Left lobe of liver (tissue), 2 donors: Measurements from ENCODE around the gene DNAJB1. TPM values are rescaled to one million over a fixed set of nuclear protein-coding genes. Genes with fewer than 3 reads are reported as not detected.

Source experiments
- ATAC-seq: fragments of 200-7000 bp; cut with Tn5 transposase; one replicate; pipeline ENCODE4 v1.9.1; 2020; ENCODE audit warnings: mild to moderate bottlenecking, moderate library complexity
- DNase-seq: peaks from one replicate; pipeline ENCODE4 v3.0.0-alpha.2; 2020; ENCODE audit warnings: low spot score
- total RNA-seq: library from RNA; stranded (reverse); gene quantifications from one replicate; pipeline ENCODE4 v1.2.1, GENCODE V29; 2021
- donor health status: DM: no; HTN: no; CAD: no; lungs with moderate emphysema.
- donor health status: DM: no; HTN: yes; CAD: no.

The DNAJB1 gene
- total RNA-seq, 1 donor from 2014 or later: 70.7 TPM

GRCh38 chr19:14497228-14497921, 20.8 kb downstream of the DNAJB1 start:
- ATAC-seq: peak; percentile 65

GRCh38 chr19:14496834-14497227, 21.4 kb downstream of the DNAJB1 start:
- peak; percentile 3 for ATAC-seq

More at GRCh38 chr19:14497228-14497921, 20.8 kb downstream of the DNAJB1 start:
- DNase-seq: peak; percentile 74

DNA sequence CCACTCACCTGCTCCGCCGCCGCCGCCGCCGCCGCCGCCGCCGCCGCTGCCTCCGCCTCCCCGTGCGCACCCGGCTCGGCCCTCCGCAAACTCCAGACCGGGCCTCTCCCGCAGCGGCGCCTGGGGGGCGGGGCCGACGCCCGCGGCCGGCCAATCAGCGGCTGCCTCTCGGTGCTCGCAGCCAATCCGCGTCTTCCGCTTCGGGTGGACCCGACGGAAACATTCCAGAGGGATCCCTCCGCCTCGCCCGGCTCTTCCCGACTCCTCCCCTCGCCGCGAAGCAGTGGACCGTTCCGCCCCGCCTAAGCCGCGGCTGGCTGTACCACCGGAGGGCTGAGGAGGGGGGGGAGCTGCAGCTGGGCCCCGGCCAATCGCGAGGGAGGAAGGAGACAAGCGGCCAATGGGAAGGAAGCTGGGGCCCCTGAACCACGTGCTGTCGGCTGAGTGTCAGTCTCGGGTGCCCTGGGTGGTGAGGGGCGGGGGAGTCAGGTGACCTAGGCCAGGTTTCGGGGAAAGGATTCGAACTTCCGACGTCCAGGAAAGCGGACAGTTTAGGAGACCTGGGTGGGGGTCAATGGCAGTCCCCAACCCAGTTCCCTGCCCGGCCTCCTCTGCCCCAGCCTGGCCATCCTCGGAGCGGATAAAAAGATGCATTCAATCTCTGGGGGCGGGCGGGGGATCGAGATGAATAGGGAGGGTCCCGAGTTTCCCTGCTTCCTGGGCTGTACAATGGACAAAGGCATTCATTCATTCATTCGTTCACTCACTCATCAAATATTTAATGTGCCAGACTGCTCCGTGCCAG, 22.0 kb downstream of the DNAJB1 start, which contains the start of gene GIPC1:
GIPC1 (minus strand) TSS at position 99 of the 805 bp plus-strand sequence. CDS start 13,151 bp downstream, outside the sequence.
- ATAC-seq: peak; percentile 92

More at GRCh38 chr19:14496834-14497227, 21.4 kb downstream of the DNAJB1 start:
- no peak for DNase-seq

DNA sequence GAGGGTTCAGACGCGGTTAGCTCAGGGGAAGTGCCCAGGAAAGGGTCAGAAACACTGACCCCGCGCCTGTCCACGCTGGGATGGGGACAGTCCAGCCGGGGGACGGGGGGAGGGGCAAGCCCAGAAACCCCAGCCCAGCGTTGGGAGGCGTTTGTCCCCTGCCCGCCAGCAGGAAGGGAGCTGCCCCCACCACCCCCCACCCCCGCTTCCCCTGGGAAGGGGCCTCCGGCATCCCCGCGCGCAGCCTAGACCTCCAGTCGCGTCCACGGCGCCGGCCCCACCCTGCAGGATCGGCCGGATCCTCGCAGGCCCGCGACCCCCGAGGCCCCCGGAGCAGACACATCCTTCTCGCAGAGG, 22.5 kb downstream of the DNAJB1 start:
- ATAC-seq (peak; percentile 1), DNase-seq (no peak)

More for the DNA sequence above, 22.0 kb downstream of the DNAJB1 start, which contains the start of gene GIPC1:
- peak; percentile 98 for DNase-seq

GRCh38 chr19:14494910-14495671, 23.1 kb downstream of the DNAJB1 start:
- no peak for DNase-seq
- ATAC-seq: no peak

DNA sequence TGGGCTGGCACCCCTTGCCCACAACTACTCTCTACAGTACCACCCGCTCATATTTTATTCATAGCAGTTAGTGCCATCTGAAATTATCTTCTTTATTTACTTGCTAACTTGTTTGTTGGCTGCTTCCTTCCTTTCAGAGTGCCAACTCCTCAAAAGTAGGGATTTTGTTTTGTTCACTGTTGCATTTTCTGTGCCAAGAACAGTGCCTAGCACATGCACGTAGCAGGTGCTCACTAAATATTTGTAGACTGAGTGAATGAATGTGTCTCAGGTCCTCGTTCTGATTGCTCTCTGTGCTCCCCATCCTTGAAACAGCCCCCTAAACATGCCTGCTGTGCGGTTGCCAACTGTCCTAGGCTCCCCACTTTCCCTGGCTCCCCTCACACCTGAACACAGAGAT, 23.8 kb downstream of the DNAJB1 start:
- ATAC-seq: no peak

DNA sequence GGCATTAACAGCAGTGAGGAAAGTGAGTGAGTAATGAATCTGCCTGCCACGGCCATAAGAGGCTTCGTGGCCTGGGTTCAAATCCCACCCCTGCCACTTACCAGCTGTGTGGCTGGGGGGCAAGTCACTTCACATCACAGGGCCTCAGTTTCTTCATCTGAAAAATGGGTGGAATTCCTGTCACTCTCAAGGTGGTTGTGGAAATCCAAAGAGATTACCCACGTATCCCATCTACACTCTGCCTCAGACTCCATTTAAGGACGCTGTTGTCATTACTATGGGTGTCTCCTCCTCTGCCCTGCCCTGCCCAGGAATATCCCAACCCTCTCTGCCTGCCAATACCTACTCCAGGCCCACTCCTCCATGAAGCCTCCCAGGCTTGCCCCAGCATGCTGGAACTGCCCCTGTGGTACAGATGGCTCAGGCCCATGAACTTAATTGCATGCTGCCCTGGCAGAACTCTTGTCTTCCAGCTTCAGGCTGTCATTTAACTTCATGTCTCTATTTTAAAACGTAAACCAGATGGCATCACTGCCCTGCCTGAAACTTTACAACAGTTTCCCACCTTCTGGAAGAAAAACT, 25.4 kb downstream of the DNAJB1 start:
- DNase-seq (no peak), ATAC-seq (no peak)

More for the DNA sequence above, 23.8 kb downstream of the DNAJB1 start:
- DNase-seq: no peak

DNA sequence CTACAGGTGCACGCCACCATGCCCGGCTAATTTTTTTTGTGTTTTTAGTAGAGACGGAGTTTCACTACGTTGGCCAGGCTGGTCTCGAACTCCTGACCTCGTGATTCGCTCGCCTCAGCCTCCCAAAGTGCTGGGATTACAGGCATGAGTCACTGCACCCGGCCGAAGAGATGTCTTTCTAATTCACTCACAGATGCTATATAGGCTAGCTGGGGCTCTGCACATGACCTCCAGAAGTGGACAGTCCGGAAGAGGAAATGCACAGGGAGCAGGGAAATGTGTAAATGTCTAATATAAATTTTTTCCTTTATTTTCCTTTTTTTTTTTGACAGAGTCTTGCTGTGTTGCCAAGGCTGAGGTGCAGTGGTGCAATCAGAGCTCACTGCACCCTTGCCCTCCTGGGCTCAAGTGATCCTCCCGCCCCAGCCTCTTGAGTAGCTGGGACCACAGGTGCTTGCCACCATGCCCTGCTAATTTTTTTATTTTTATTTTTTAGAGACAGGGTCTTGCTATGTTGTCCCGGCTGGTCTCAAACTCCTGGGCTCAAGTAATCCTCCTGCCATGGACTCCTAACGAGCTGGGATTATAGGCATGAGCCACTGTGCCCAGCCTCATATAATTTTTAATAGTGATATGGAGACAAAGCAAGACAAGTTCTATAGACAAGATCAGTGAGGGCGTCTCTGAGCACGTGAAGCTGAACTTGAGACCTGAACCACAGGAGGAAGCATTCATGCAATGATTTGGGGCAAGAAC, 30.6 kb downstream of the DNAJB1 start:
- DNase-seq: no peak
- ATAC-seq: no peak

DNA sequence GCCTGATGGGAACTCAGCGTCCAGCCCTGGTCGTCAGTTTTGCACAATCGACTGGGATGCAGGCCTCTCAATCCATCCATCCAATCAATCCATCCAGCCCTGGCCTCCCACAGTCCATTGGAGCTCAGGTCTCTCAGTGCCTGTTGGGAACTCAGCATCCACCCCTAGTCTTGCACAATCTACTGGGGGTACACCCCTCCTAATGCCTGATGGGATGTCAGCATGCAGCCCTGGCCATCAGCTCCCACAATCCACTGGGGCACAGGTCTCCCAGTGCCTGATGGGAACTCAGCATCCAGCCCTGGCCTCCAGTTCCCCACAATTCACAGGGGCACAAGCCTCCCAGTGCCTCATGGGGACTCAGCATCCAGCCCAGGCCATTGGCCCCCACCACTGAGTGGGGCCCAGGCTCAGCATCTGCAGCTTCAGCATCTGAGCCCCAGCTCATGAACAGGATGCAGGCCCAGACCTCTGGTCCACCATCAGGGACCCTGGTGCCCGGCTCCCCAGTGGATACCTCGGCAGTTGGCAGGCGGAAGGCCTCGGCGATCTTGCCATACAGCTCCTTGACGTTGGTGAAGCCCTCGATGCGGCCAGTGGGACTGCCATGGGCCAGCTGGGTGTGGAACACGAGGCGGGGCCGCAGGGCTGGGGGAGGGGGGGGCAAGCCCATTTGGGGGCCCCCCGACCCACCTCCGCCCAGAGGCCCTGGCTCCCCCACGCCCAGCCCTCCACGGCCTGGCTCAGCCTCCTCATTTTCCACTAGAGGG, 35.8 kb downstream of the DNAJB1 start:
- ATAC-seq (no peak), DNase-seq (no peak)

DNA sequence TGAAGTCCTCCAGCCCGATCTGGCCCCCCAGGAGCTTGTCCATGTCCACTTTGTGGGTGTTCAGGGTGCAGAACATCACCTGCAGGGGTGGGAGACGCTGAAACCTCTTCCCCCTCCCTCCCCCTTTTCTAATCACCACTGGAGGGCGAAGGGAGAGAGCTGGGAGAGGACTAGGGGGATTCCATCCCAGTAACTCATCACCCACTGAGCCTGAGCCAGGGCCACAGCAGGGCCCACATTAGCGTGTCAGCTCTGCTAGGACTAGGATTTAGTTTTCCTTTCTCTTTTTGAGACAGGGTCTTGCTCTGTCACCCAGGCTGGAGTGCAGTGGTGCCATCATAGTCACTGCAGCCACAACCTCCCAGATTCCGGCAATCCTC, 37.5 kb downstream of the DNAJB1 start:
- DNase-seq (no peak), ATAC-seq (no peak)

DNA sequence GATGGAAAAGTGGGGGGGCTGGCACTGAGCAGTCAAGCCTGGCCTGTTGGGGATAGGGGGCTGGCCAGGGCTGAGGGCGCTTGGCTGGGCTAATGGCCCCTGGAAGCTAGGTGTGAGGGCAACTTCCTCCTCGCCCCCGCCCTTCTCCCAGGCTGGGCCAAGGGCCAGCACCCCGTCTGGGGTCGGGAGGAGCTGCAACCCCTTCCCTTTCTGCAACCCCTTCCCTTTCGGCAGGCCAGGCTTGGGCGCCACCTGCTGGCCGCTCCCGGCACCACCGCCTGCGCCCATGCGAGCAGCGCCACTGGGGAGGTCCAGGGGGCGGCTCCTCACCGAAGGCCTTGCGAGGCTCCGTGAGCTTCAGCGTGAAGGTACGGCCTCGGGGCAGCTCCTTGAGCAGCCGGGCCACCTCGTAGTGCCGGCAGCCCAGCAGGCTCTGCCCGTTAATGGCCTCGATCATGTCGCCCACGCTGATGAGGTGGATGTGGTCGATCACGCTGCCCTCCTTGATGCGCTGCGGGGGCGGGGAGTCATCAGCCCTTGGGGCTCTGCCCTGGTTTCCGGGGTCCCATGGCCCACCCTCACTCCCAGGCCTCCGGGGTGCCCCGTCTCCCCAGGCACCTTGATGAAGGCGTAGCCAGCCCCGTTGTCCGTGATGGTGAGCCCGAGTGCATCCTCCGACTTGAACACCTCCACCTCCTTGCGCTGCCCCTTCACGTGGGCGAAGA, 38.1 kb downstream of the DNAJB1 start:
- no peak for DNase-seq
- peak; percentile 54 for ATAC-seq

DNA sequence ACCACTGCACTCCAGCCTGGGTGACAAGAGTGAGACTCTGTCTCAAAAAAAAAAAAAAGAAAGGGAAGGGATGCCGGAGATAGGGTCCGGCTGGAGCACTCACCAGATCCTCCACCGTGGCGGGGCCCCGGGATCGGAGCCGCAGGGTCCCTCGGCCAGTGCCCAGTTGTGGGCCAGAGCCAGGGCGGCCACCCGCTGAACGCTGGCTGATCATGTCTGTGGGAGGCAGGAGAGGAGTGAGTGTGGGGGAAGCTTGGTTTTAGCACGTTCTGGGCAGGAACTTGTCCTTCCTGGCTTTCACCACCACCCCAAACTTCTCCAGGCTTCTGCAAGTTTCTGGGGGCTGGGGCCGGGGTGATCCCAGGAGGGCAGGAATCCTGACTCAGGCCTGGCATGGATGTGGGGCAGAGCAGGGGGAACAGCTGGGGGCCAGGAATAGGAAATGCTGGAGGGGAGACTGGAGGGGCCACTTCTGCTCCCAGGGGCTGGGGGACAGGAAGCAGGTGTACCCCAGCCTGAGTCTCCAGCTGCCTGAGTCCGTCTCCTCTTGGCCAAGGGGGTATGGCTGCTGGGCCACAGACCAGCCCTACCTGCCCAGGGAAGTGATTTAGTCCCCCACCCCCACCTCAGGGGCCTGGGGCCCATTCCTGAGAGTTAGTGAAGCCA, 38.8 kb downstream of the DNAJB1 start:
- ATAC-seq (no peak), DNase-seq (no peak)

DNA sequence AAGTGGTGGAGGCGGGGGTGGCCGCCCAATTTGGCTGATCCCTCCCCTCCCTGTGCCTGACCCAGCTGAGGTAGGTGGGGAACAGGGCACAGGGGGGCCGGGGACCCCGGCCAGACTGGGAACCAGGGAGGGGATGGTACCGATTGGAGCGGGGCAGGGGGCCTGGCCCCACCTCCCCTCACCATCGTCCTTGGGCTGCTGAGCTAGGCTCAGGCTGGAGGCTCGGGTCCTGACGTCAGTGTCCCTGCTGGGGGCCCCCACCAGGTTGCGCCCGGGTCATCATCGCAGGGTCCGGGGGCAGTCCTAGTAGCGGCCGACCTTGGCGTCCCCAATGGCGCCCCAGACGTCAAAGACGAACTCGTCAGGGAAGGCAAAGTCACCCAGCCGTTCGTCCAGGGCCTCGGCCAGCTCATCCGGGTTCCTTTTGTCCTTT, 40.1 kb downstream of the DNAJB1 start:
- DNase-seq (no peak), ATAC-seq (no peak)

DNA sequence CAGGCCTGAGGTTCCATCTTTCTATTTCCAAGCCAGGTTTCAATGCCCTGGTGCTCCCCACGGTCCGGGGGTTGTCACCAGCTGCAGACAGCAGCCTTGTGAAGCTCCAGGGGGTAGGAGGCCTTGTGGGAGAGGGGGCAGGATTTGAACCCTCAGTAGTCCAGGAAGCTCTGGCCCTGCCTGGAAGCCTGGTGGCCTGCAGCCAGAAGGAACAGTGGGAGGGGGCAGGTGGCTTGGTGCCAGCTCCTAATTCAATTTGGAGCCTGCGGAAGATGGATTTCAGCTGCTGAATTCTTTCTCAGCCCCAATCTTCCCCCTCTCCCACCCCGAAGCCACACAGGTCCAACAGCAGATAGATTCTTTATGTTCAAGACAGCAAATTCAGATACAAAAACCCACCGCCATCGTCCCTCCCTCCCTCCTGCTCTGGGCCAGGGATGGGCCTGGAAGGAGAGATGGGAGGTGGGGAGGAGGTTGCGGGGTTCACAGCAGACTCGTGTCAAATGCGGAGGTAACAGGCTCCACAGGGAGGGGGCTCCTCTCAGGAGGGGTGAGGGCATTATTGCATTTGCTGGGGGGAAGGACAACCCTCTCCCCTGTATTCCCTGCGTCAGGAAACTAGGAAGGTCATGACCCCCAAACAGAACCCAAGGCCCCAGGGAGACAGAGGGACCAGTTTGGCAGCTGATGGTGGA, 40.6 kb downstream of the DNAJB1 start:
- DNase-seq: no peak
- no peak for ATAC-seq

DNA sequence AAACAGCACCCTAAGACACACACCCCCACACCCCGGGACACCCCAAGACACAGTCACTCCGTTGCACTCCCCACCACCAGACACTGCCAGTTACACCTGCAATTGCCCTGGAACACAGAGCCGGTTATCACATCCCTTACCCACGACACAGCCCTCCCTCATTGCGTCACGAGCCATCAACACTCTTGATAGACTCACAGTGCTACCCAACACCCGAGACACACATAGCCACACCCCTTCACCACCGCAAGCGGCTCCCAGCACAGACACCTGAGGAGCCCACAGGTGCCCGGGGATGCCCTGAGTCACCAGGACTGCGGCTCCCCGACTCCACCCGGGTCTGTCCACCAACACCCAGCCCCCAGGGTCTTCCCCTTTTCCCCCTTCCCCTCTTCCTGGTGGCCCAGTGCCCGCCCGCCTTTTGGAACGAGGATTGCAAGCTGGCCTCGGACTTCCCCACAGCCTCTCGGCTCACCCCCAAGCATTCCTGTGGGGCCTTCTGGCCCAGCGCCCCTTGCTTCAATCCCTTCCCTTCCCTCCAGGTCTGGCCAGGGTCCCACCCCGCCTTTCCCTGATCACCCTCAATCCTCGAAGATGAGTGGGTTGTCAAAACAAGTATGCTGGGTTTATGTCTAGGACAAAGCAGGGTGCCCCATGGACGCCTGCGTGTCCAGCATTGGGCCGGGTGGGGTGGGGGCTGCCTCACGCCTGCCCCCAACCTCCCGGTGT, 41.4 kb downstream of the DNAJB1 start:
- no peak for DNase-seq

DNA sequence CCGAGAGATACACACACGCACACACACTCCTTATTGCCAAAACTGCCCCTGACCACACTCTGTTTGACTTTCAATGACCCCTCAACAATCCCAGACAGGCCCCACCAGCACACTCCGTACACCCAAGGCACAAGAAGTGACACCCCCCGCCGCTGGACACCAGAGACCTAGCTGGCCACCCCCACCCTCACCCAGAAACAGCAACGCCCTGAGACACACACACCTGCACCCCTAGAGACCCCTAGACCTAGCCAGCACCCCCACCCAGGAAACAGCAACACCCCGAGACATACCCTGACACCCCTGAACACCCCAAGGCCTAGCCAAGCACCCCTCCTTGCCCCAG, 41.9 kb downstream of the DNAJB1 start:
- no peak for DNase-seq
- ATAC-seq: no peak

More for the DNA sequence above, 41.4 kb downstream of the DNAJB1 start:
- ATAC-seq: no peak
